HG02973 (cell line): ENCODE results near the gene DUSP5.
A peak's percentile ranks its signal among the peaks of the same experiment; 100 is the strongest.
"Not testable (repeated sequence)": the region's sequence is repeated elsewhere in the genome, so short reads cannot be mapped to it uniquely, and the experiment has no call there.

Experiments used
- ATAC-seq: cut with Tn5 transposase; IDR thresholded peaks from one replicate; pipeline ENCODE4 v1.9.1; 2021; ENCODE audit warnings: moderate library complexity; ENCODE audit not compliant: unreplicated experiment

The DUSP5 gene

GRCh38 chr10:110514848-110515247 is 17.1 kb downstream of the DUSP5 start:
- no peak for ATAC-seq

GRCh38 chr10:110516815-110517492 is 19.2 kb downstream of the DUSP5 start:
- no peak for ATAC-seq

GRCh38 chr10:110522365-110522988 is 24.8 kb downstream of the DUSP5 start:
- no peak for ATAC-seq

DNA sequence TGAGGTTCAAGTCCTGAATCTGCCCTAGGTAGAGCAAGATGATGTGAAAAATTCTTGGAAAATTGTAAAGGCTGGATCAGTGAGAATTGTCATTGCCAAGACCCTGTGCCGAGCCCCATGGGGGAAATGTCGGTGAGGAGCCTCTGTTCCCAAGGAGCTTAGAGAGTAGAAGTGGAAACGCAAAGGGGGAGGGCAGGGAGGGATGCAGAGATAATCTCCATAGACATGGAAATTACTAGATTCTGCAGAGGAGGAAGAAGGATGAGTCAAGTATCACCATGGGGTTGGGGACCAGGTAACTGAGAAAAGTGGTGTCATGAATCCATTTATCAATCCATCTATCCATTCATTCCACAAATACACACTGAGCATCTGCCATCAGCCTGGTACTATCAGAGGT is 26.0 kb downstream of the DUSP5 start:
- no peak for ATAC-seq

DNA sequence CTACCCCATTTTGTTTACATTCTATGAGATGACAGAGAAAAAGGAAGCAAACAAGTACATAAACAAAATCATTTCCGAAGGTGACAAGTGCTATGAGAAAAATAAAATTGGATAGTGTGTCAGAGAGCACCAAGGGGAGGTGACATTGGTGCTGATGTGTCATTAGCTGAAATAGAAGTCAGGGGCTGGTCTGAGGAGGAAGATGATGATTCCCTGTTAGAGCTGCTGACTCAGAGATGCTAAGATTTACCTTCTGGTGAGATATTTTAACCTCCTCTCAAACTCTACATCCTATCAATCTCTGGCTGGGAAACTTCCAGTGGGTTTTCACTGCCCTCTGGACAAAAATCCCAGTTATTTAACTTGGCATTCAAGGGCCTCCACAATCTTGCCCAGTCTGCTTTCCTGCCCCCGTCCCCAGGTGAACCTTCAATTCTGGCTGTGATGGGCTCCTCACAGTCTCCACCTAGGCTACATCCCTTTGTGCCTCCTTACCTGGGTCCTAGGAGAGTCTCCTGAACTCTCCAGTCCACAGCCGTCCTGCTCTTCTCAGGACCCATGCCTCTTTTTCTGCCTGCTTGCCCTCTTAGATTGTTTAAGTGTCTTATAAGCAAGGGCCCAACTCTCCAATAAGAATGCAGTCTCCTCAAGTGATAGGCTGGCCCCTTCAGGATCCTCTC is 26.6 kb downstream of the DUSP5 start:
- no peak for ATAC-seq

GRCh38 chr10:110524859-110525232 is 27.1 kb downstream of the DUSP5 start:
- ATAC-seq, result no peak

DNA sequence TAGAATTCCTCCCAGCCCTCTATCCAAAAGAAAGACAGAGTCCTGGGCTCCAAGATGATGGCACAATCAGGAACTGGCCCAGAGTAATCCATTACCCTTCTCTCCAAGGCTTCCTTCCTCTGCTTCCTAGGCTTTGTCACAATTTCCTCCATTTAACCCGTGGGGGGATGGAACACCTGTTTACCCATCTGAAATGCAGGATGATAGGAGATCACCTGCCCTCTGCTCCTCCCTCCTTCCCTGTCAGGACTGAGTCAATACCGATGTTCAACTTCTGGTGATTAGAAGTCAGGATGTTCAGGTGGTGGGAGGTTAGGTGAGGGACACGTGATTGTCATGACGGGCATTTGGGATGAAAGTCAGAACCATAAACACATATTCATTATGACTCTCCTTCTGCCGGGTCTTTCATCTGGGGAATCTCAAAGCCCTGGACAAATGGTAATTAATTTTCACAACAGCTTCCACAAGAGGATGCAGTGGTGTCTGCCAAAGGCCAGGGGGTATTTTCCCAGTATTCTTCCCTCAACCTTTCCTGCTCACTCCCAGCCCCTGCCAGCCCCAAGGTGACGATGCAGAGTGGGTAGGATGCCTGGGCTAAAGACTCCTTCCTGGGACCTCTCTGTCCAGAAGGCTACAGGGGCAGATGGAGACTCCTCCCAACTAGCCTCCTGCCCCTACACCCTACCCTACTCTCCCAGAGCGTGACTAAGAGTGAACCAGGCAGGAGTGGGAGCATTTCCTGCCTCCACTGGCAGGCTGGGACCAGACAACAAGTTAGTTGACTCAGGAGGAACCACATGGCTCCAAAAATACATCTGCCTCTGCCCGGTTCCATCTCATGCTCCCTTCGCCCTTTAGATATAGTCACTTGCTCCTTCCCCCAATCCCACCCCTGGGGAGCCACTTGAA is 27.9 kb downstream of the DUSP5 start:
- ATAC-seq, result no peak

- no peak for ATAC-seq
These were observed 30.0 kb downstream of the DUSP5 start for GRCh38 chr10:110527731-110528171.

- peak; percentile 12 for ATAC-seq
These were observed 30.7 kb downstream of the DUSP5 start for GRCh38 chr10:110528224-110528996.

GRCh38 chr10:110528997-110529524 is 31.4 kb downstream of the DUSP5 start:
- peak; percentile 65 for ATAC-seq

- ATAC-seq, result no peak
These were observed 31.9 kb downstream of the DUSP5 start for GRCh38 chr10:110529596-110530011.

GRCh38 chr10:110530131-110530831 is 32.6 kb downstream of the DUSP5 start:
- ATAC-seq, result no peak

DNA sequence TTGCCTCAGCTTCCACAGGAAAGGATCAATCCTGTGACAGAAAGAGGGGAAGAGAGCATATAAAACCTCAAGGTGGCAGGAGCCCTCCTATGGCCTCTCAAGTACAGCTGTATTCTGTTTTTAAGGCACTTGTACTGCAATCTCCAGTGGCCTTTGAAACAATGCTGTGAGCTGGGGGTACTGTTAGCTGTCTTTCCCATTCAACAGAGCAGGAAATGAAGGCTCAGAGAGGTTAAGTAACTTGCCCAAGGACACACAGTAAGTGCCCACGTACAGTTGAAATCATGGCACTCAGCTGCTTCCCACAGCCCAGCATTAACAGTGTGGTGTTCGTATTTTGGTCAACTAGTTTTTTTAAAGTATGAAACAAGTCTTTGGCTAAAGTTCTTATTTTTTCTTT is 34.0 kb downstream of the DUSP5 start:
- no peak for ATAC-seq

DNA sequence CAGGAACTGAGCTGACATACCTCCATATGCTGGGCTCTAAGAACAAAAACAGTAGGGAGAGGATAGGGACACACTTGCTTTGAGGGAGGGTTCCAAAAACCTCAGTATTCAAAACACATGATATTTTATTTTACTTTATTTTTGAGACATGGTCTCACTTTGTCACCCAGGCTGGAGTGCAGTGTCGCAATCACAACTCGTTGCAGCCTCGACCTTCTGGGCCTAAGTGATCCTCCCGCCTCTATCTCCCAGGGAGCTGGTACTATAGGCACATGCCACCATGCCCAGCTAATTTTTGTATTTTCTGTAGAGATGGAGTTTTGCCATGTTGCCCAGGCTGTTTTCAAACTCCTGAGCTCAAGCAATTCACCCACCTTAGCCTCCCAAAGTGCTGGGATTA is 34.9 kb downstream of the DUSP5 start:
- ATAC-seq, result not testable (repeated sequence)

DNA sequence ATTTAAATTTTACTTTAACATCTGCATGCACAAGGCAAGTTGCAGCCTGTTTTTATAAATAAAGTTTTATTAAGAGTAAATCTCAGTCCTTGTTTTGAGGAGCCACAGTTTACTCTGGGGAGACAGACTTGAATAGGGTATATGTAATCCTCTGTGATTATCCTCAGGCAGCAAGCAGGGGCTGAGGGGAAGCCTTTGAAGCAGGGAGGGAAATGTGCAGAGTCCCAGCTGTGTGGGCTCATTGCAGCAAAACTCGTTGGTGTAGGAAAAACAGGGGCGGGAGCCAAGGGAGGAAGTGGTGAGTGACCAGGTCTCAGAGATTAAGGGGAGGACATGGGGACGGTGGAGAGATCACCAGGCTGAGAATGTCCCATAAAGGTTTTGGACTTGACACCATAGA is 35.4 kb downstream of the DUSP5 start:
- ATAC-seq, result no peak

- no peak for ATAC-seq
These were observed 36.9 kb downstream of the DUSP5 start for GRCh38 chr10:110534571-110534970.

DNA sequence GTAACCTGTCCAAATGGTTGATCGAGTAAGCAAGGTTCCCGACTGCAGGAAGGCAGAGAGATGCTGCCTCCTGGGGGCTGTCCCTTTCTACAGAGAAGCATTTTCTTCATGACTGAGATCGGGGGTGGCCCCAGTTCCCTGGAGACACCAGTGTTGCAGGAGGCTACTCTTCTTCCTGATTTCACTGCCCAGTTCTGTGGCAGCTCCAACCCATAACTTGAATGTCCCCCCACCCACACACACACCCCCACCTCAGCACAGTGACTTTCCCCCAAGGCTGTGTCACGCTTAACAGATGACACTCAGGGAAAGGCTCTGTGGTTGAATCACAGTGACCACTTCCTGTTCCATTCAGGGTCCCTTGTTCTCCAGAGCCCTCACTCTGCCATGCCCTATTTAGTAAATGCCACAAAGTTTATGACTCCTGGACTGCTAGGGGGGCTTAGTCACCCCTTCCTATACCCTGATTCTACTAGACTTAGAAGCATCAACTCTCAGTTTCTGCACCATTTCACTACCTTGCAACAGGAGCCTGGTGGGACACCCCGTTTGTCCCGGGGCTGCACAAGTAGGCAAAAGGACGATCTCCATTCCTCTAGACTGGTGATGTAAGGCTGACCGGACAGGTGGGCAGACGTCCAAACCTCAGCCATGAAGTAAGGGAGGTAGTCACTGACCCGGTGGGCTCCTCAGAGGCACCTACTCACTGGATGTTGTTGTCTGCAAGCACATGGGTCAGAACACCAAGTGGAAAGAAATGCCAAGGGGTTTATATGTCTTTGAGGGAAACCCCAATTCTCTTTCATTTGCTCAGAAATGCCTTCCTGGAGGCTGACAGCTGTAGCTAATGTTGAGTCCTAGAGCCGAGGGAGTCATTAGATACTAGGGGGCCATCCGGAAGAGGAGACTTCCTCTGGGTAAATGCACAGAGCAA is 38.5 kb downstream of the DUSP5 start:
- peak; percentile 76 for ATAC-seq

- no peak for ATAC-seq
These were observed 41.4 kb downstream of the DUSP5 start for GRCh38 chr10:110539091-110539490.
